Stimulated activated CD4-positive, alpha-beta T cell treated with anti-CD3 and anti-CD28 coated beads, Interleukin-2, amount 100 ng/mL, for 48 hours (primary cell): Measurements from ENCODE around the gene THOC3.
"Not testable (repeated sequence)": the region's sequence is repeated elsewhere in the genome, so short reads cannot be mapped to it uniquely, and the experiment has no call there.

Experiments
- DNase-seq, 2 donors: peaks; one replicate each; pipeline ENCODE4 v3.0.0-alpha.2; 2020

Gene THOC3

GRCh38 chr5:175938489-175938888 lies 29.6 kb downstream of the THOC3 start:
- DNase-seq, result not testable (repeated sequence)

DNA sequence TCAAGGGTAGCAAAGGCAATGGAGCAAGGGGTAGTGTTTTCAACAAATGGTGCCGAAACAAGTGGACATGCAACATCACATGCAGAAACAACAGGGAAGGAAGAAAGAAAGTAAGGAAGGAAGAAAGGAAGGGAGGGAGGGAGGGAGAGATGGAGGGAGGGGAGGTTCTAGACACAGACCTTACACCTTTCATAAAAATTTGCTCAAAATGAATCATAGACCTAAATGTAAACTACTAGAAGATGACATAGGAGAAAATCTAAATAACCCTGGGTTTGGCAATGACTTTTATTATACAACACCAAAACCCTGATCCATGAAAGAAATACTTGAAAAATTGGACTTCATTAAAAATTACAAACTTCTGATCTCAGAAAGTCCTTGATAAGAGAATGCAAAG lies 39.4 kb downstream of the THOC3 start:
- DNase-seq, result not testable (repeated sequence)

DNA sequence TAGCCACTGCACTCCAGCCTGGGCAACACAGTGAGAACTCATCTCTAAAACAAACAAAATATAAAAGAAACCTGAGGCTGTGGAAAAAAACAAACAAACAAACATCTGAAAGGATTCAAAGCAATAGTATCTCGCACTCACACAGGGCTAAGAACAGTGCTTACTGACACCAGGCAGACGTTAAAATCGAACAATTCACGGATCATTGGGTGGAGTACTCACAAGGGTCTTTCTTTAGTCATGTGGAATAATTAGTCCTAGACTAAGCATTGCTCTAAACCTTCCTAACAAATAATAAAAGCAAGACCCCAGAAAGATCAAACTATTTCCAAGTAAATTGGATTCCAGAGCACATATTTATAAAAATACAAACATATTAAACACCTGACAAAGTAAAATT lies 43.0 kb downstream of the THOC3 start:
- not testable (repeated sequence) for DNase-seq

GRCh38 chr5:175922192-175922885 lies 45.8 kb downstream of the THOC3 start:
- DNase-seq, result no peak

DNA sequence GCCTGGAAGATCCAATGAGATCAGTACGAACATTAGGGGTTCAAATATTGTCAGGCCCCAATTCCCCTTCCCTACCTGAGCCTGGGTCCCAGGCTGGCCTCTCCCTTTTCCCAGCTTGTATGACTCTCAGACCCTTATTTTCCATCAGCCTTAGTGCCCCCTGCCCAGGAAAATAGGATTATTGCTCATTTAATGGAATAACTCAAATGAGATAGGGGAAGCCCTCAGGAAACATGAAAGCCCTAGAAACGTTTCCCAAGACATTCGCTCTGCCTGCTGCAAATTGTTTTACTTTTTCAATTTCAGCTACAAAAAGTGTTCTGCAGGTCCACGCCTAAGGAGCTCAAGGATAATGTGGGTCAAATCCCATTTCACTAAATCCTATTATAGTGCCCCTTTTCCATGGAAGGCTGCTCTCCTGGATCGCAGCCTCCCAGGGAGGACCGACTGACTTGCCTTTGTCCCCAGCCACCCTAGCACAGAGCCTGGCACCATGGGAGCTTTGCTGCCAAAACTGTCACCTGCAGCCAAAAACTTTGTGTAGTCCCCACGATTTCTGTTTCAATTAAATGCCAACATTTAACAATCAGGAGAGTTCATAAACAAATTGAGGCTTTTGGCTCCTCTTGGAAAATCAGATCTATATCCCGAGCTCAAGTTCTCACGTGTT lies 46.9 kb downstream of the THOC3 start:
- DNase-seq, result no peak

DNA sequence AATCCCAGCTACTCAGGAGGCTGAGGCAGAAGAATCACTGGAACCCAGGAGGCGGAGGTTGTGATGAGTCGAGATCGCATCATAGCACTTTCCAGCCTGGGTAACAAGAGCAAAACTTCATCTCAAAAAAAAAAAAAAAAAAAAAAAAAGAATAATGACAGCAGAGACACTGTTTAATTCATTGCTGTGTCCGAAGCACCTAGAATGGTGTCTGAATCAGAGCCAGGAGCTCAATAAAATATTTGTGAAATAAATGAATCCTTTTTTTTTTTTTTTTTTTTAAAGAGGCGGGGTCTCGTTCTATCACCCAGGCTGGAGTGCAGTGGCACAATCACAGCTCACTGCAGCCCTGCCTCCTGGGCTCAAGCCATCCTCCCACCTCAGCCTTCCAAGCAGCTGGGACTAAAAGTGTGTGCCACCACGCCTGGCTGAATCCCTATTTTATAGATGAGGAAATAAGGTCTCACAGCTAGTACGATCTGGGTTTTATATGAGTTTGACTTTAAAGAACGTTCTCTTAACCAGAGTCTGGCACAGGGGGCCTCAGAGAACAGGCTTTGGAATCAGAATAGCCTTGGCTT lies 47.8 kb downstream of the THOC3 start:
- DNase-seq, result no peak

- DNase-seq, result not testable (repeated sequence)
These were observed 52.8 kb downstream of the THOC3 start for GRCh38 chr5:175915066-175916037.

DNA sequence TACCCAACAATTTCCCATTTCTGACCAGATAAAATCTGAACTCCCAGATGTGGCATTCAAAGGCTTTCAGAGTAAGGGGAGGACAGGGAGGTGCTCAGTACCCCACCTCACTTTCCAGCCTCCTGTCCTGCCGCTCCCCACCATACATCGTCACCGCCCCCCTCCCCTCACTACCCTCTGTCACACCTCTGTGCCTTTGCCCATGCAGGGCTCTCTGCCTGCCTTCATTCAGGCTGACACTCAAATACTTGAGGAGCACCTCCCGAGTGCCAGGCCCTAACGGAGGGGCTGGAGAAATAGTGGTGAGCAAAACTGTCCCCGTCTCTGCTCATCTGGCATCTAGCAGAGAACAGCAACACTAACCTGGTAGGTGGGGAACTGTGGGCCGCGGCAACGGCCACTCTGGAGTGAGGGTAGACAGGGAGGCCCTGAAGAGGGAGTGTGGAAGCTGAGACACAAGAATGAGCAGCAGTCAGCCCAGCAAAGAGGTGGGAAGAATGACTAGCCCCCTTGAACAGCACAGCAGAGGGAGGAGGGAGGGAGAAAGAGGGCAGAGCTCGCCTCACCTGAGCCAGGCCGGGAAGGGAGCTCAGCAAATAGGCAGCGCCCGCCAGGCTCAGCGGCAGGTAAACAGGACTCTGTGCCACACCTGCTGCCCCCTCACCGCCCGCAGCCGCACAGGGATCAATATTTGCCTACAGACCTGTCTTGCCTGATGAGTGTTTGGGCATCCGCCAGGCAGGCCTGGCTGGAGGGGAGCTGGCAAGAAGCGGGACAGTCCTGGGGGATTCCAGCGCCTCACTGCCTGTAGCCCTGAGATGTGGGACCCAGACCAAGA lies 54.1 kb downstream of the THOC3 start:
- DNase-seq, result not testable (repeated sequence)

DNA sequence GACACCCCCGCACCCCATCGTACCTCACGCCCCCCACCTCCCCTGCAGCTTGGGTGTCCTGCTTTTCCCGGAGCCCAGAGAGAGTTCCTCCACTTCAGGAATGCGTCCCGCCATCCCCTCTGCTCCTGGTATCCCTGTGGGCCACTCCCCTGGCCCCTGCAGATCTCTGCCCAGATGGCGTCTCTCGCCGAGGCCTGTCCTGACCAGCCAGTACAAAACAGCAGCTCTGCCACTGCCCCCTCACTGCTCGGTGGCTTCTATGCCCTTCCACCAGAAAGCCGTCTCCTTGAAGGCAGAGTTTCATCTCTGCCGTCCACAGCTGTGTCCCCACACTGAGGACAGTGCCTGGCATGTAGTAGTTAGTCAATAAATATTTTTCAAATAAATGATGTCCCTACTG lies 58.0 kb downstream of the THOC3 start:
- DNase-seq, result not testable (repeated sequence)
